Psoas muscle (tissue), 8 donors: ENCODE data around the gene BET1L. TPM values are rescaled to one million over a fixed set of nuclear protein-coding genes. Genes with fewer than 3 reads are reported as not detected.

Experiments
- ATAC-seq, 4 donors: fragments of 200-7000 bp; cut with Tn5 transposase; one replicate each; pipeline ENCODE4 v1.9.1; 2020; ENCODE audit warnings: moderate library complexity in 3 of 4, mild to moderate bottlenecking in 2 of 4
- DNase-seq, 2 donors: peaks; one replicate each; pipeline ENCODE4 v3.0.0-alpha.2; 2020
- H3K27ac ChIP-seq: fragments of 200-600 bp; one replicate; pipeline ENCODE4 v1.8.0; 2022
- H3K27me3 ChIP-seq, 3 donors: fragments of 200-600 bp in 1 of 3; one replicate each; pipeline versions ENCODE4 v1.6.1 to v1.8.0; 2013 to 2022; ENCODE audit warnings: low read length in 2 of 3, mild to moderate bottlenecking in 2 of 3, moderate library complexity in 1 of 3; ENCODE audit not compliant: insufficient read depth in 3 of 3
- H3K36me3 ChIP-seq, 2 donors: fragments of 200-600 bp in 1 of 2; one replicate each; pipeline versions ENCODE4 v1.6.1 to v1.8.0; 2013 to 2022; ENCODE audit warnings: low read depth in 1 of 2, mild to moderate bottlenecking in 1 of 2, moderate library complexity in 1 of 2; ENCODE audit not compliant: insufficient read depth in 1 of 2
- H3K4me1 ChIP-seq: fragments of 200-600 bp; one replicate; pipeline ENCODE4 v1.8.0; 2022
- H3K4me3 ChIP-seq: fragments of 200-600 bp; one replicate; pipeline ENCODE4 v1.8.0; 2022; ENCODE audit warnings: mild to moderate bottlenecking
- H3K9me3 ChIP-seq: fragments of 200-600 bp; one replicate; pipeline ENCODE4 v1.8.0; 2022
- WGBS, 3 donors: extraction: QIAGEN DNeasy Blood & Tissue Kit; methylation state at CpG; one replicate each; pipeline versions ENCODE4 v1.1.6 to v1.1.7; 2013; 5-methylcytosine and 5-hydroxymethylcytosine counted together
- intact Hi-C, 2 donors: fragments of 100-400 bp; cut with DNase I; formaldehyde crosslinking; loops; one replicate each; pipeline versions ENCODE4 v1.11.0 to v1.14.2; 2022
- polyA plus RNA-seq, 3 donors: library from polyadenylated mRNA; stranded (reverse); fragments of 200-250 nt; gene quantifications; one replicate each; pipeline ENCODE4 v1.2.3, GENCODE V29; 2013
- total RNA-seq, 4 donors: library from RNA; stranded (reverse); fragmentation: NEBNext Ultra II Directional in 2 of 4; extraction: Animal tissue kit (Norgen Biotek cat#: 25700) in 2 of 4; gene quantifications; one replicate each; pipeline versions ENCODE4 v1.2.1 to v1.2.4, GENCODE V29; 2021 to 2023
- TF ChIP-seq, protein P1 (sequence below): fragments of 200-600 bp; IDR thresholded peaks from one replicate; pipeline ENCODE4 v1.8.0; 2022; ENCODE audit warnings: antibody characterized with exemption
- donor health status: healthy with polysubstance abuse.
- donor health status: DM: no; HTN: no; CAD: no; lungs with moderate emphysema.
- donor health status: Bipolar disorder and iron deficiency.
- donor health status: healthy.
- donor health status: DM: yes; HTN: yes; CAD: no.
- donor health status: DM: no; HTN: no; CAD: no.
- donor health status: DM: no; HTN: no; CAD: no.
- donor health status: DM: yes; HTN: yes; CAD: no.

BET1L gene
- total and polyA plus RNA-seq, 7 donors, result 11.8 to 27.7 (median 19.6) TPM

GRCh38 chr11:201966-202365 lies 5.2 kb downstream of the BET1L start:
- intact Hi-C loops, result loop anchor here (5.0 to 10.0 kb wide), 2 partner anchors 35 to 303 kb away; partner anchors contain the start of genes PSMD13 (in 1 of the 2), RNH1 (in 1 of the 2) and SIRT3 (in 1 of the 2)
- 68 to 80% (median 75%) methylated on average over 15 of the region's 15 CpGs for WGBS, 3 donors
- DNase-seq (no peak), ATAC-seq (no peak)
- Histone ChIP-seq H3K27me3 (no peaks in the 10 kb centered on the region), H3K36me3 (peaks cover 0 to 54% of the 10 kb centered on the region in 2 donors), H3K4me1 (peaks cover 10% of the 10 kb centered on the region), H3K27ac (no peak overlapping the region), H3K4me3 (no peak overlapping the region), H3K9me3 (no peaks in the 10 kb centered on the region)
- TF ChIP-seq, protein P1, sequence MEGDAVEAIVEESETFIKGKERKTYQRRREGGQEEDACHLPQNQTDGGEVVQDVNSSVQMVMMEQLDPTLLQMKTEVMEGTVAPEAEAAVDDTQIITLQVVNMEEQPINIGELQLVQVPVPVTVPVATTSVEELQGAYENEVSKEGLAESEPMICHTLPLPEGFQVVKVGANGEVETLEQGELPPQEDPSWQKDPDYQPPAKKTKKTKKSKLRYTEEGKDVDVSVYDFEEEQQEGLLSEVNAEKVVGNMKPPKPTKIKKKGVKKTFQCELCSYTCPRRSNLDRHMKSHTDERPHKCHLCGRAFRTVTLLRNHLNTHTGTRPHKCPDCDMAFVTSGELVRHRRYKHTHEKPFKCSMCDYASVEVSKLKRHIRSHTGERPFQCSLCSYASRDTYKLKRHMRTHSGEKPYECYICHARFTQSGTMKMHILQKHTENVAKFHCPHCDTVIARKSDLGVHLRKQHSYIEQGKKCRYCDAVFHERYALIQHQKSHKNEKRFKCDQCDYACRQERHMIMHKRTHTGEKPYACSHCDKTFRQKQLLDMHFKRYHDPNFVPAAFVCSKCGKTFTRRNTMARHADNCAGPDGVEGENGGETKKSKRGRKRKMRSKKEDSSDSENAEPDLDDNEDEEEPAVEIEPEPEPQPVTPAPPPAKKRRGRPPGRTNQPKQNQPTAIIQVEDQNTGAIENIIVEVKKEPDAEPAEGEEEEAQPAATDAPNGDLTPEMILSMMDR, result no peak

DNA sequence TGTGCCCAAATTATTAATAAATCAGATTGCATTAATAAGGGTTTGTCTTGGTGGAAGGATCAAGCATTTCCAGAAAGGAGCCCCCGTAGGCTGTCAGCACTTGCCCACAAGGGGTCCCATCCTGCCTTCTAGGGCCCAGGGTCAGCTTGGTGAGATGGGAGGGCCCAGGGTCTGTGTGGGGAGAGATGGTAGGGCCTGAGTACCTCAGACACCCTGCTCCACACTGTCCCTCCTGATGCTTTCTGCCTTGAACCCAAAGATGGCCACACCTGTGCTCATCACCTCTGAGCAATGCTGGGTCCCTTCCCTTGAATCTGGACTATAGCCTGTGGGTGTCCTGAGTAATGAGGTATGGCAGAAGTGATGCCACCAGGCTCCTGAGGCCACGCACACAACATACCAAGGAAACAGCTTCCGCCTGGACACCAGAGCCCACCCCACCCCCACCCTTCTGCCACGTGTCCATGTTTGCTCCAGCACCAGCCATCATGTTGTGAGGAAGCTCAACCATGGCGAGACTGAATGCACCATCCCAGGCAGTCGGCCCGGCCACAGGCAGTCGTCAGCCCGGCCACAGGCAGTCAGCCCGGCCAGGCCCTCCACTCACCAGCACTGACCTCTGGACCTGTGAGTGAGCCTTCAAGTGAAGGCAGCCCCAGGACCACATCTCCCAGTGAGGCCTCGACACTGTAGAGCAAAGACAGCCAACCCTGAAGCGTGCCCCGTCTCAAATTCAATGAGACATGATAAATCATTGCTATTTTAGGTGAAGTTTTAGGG lies 6.8 kb downstream of the BET1L start:
- 89 to 90% (median 89%) methylated on average over 12 to 13 of the region's 13 CpGs for WGBS, 3 donors
- ATAC-seq (no peak), DNase-seq (no peak)
- Histone ChIP-seq H3K4me3 (no peak overlapping the region), H3K27ac (no peak overlapping the region), H3K9me3 (no peaks in the 10 kb centered on the region), H3K4me1 (peaks cover 2% of the 10 kb centered on the region), H3K36me3 (peaks cover 0 to 53% of the 10 kb centered on the region in 2 donors), H3K27me3 (no peaks in the 10 kb centered on the region)
- TF ChIP-seq, protein P1, result no peak
- intact Hi-C loops, result loop anchor here (5.0 to 10.0 kb wide), 2 partner anchors 37 to 304 kb away; partner anchors contain the start of genes PSMD13 (in 1 of the 2), RNH1 (in 1 of the 2) and SIRT3 (in 1 of the 2)

- no peak overlapping the region for H3K4me3 ChIP-seq
- H3K4me1 ChIP-seq, result no peaks in the 10 kb centered on the region
- DNase-seq, result no peak
- H3K27me3 ChIP-seq, result no peaks in the 10 kb centered on the region
- TF ChIP-seq, protein P1, result no peak
- no peak for ATAC-seq
- WGBS, 3 donors, result 68 to 76% (median 74%) methylated on average over 8 of the region's 8 CpGs
- intact Hi-C loops, result loop anchor here (5.0 to 10.0 kb wide), 2 partner anchors 38 to 305 kb away; partner anchors contain the start of genes PSMD13 (in 1 of the 2), RNH1 (in 1 of the 2) and SIRT3 (in 1 of the 2)
- H3K9me3 ChIP-seq, result no peaks in the 10 kb centered on the region
- peaks cover 0 to 47% of the 10 kb centered on the region in 2 donors for H3K36me3 ChIP-seq
- no peak overlapping the region for H3K27ac ChIP-seq
Observed at GRCh38 chr11:199782-200181, 7.4 kb downstream of the BET1L start.

GRCh38 chr11:199004-199581 lies 8.1 kb downstream of the BET1L start:
- Histone ChIP-seq H3K4me3 (no peak overlapping the region), H3K36me3 (peaks cover 0 to 40% of the 10 kb centered on the region in 2 donors), H3K9me3 (no peaks in the 10 kb centered on the region), H3K27ac (no peak overlapping the region), H3K4me1 (no peaks in the 10 kb centered on the region), H3K27me3 (no peaks in the 10 kb centered on the region)
- DNase-seq (no peak), ATAC-seq (peak in 1 of 4 donors; percentile 7)
- 78 to 83% (median 81%) methylated on average over 13 of the region's 13 CpGs for WGBS, 3 donors
- TF ChIP-seq, protein P1, result no peak
- intact Hi-C loops, result no loop called here
